Fibroblast of pulmonary artery (primary cell): ENCODE results near the gene TMEM273.

Source experiments
- DNase-seq: peaks from one replicate; pipeline ENCODE4 v3.0.0-alpha.2; 2010; ENCODE audit warnings: low read depth
- H3K4me3 ChIP-seq: replicated peaks from 2 replicates; pipeline ENCODE4 v1.5.1; 2011; ENCODE audit warnings: low read depth, mild to moderate bottlenecking, control low read depth, low read length, moderate library complexity
- TF ChIP-seq, protein P1 (sequence below): IDR thresholded peaks from 2 replicates; pipeline ENCODE4 v1.5.1; 2011; ENCODE audit warnings: mild to moderate bottlenecking, control low read depth, low read length, inconsistent platforms; ENCODE audit errors: missing control alignments

The TMEM273 gene

DNA sequence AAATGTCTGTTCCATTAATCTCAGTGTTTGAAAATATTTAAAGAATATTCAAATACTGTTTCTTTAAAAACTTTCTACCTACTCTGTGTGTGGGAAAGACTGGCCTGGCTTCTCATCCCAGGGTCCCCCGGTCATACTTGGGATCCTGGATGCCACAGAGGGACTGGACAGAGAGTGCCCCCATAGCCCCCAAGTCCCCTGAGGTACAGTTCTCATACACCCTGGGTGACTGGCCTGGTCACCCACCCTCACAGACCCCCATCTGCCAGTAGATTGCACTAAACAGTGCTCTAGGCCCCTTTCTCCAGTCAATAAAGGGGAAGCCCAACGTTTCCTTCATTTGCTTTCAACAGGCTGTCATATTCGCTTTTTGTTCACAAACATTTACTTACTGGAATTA is 3.0 kb downstream of the TMEM273 start:
- TF ChIP-seq, protein P1, sequence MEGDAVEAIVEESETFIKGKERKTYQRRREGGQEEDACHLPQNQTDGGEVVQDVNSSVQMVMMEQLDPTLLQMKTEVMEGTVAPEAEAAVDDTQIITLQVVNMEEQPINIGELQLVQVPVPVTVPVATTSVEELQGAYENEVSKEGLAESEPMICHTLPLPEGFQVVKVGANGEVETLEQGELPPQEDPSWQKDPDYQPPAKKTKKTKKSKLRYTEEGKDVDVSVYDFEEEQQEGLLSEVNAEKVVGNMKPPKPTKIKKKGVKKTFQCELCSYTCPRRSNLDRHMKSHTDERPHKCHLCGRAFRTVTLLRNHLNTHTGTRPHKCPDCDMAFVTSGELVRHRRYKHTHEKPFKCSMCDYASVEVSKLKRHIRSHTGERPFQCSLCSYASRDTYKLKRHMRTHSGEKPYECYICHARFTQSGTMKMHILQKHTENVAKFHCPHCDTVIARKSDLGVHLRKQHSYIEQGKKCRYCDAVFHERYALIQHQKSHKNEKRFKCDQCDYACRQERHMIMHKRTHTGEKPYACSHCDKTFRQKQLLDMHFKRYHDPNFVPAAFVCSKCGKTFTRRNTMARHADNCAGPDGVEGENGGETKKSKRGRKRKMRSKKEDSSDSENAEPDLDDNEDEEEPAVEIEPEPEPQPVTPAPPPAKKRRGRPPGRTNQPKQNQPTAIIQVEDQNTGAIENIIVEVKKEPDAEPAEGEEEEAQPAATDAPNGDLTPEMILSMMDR = no peak
- no peak overlapping the region for H3K4me3 ChIP-seq
- DNase-seq = no peak

DNA sequence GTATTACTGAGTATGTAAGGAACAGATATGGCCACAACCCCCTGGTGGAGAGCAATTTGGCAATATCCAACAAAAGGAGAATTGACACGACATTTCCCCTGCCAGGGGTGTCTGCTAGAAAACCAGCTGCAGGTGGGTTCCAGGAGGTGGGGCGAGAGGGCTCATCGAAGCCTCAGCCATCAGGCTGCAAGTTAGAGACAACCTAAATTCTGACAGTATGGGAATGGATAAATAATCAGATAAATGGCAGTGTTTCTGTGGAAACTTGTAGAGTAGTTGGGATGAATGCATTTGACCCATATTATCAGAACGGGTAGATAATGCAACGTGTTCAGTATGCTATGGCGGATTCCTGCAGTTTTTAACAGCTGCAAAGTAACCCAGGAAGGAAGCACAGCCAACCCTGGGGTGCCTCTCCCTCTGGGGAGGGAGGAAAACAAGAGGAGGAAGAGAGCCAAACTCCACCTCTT is 3.5 kb downstream of the TMEM273 start:
- no peak overlapping the region for H3K4me3 ChIP-seq
- TF ChIP-seq, protein P1 = no peak
- no peak for DNase-seq

DNA sequence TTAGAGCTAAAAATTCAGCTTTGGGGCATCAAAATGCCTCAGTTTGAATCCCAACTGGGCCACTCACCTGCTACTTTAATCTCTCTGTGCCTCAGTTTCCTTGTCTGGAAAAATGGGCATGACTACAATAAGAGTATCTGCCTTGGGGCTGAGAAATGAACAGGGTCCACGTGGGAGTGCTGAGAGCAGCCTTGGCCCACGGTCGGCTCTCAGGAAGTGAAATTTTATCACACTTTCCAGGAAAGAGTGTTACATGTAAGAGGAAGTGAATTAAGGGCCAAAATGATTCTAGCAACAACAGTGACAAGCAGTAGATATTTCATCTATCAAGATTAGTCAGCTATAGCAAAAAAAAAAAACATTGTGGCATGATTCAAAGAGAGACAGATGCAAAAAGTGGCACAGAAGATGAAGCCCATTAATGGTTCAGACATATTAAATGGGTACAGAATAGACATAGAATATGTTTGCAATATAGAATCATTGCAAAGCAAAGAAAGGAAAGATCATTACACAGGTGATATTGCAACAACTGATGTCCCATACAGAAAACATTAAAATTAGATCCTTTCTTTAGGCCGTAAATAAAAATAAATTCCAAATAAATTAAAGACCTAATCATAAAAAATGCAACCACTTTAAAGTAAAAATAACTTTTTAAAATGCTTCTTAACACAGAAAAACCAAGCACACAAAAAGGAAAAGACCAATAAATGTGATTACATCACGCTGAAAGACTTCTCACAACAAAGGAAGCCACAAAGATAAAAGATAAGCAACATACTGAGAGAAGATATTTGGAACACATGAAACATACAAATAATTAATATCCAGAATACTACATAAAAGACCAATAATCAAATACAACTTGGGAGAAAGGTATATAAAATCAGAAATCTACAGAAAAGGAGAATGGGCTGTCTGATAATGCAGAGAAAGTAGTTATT is 4.3 kb downstream of the TMEM273 start:
- DNase-seq = peak; percentile 21
- H3K4me3 ChIP-seq = no peak overlapping the region
- TF ChIP-seq, protein P1 = no peak

GRCh38 chr10:49182776-49183175 is 5.4 kb downstream of the TMEM273 start:
- H3K4me3 ChIP-seq = no peak overlapping the region
- TF ChIP-seq, protein P1 = no peak
- DNase-seq = no peak

DNA sequence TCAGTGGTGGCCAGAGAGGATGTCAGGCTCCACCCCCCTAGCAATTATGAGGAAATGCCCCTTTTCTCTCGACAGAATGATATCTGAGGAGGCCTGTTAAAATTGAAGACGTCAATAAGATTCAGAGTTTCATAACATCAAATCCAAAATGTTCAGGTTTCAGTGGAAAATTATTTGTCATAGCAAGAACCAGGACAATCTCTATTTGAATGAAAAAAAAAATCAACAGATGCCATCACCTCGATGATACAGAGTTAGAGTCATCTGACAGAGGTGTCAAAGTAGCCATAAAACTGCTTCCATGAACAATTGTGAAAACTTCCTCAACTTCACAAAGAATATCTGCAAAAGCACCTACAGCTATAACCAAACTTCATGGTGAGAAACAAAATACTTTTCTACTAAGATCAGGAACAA is 7.7 kb downstream of the TMEM273 start:
- no peak for DNase-seq
- TF ChIP-seq, protein P1 = no peak

GRCh38 chr10:49179699-49180443 is 8.3 kb downstream of the TMEM273 start:
- H3K4me3 ChIP-seq = no peak overlapping the region
- TF ChIP-seq, protein P1 = no peak
- no peak for DNase-seq

More for the DNA sequence above, 7.7 kb downstream of the TMEM273 start:
- no peak overlapping the region for H3K4me3 ChIP-seq
